Suppressor macrophage (primary cell): ENCODE results near the gene NXPE3.
A peak's percentile ranks its signal among the peaks of the same experiment; 100 is the strongest.

Experiments used
- DNase-seq, 4 experiments: peaks; one replicate each; pipeline ENCODE4 v3.0.0-alpha.2; 2020 to 2022

Gene NXPE3

GRCh38 chr3:101829437-101829830 is 50.4 kb downstream of the NXPE3 start:
- no peak for DNase-seq

- peak in 3 of 4 experiments; percentile 16 to 45 (median 32) for DNase-seq
These were observed 50.9 kb downstream of the NXPE3 start for GRCh38 chr3:101829874-101830273.

GRCh38 chr3:101833446-101833974 is 54.5 kb downstream of the NXPE3 start:
- no peak for DNase-seq

- no peak for DNase-seq
These were observed 56.7 kb downstream of the NXPE3 start for GRCh38 chr3:101835676-101836075.

GRCh38 chr3:101836160-101836559 is 57.1 kb downstream of the NXPE3 start:
- DNase-seq, result no peak

GRCh38 chr3:101836652-101837598 is 57.9 kb downstream of the NXPE3 start:
- peak; percentile 59 to 89 (median 80) for DNase-seq

GRCh38 chr3:101838691-101839090 is 59.7 kb downstream of the NXPE3 start:
- DNase-seq, result no peak

GRCh38 chr3:101840066-101840465 is 61.1 kb downstream of the NXPE3 start:
- no peak for DNase-seq

- no peak for DNase-seq
These were observed 63.4 kb downstream of the NXPE3 start for GRCh38 chr3:101842245-101842934.

- DNase-seq, result no peak
These were observed 63.9 kb downstream of the NXPE3 start for GRCh38 chr3:101842935-101843330.

- no peak for DNase-seq
These were observed 66.4 kb downstream of the NXPE3 start for GRCh38 chr3:101845425-101845824.

GRCh38 chr3:101846709-101847108 is 67.7 kb downstream of the NXPE3 start:
- no peak for DNase-seq

- peak; percentile 21 to 75 (median 60) for DNase-seq
These were observed 68.3 kb downstream of the NXPE3 start for GRCh38 chr3:101847328-101847727.

- no peak for DNase-seq
These were observed 69.3 kb downstream of the NXPE3 start for GRCh38 chr3:101848326-101848725.

GRCh38 chr3:101848754-101849713 is 70.0 kb downstream of the NXPE3 start, which contains the start of gene NFKBIZ:
TSS of gene NFKBIZ (plus strand) at chr3:101849514. CDS start at chr3:101849629, 115 bp downstream.
- peak; percentile 95 to 98 (median 97) for DNase-seq

- DNase-seq, result peak in 3 of 4 experiments; percentile 42 to 77 (median 63)
These were observed 70.8 kb downstream of the NXPE3 start for GRCh38 chr3:101849714-101850245.

- DNase-seq, result peak; percentile 40 to 58 (median 49)
These were observed 71.4 kb downstream of the NXPE3 start for GRCh38 chr3:101850246-101851051.

- DNase-seq, result peak in 1 of 4 experiments; percentile 31
These were observed 72.2 kb downstream of the NXPE3 start for GRCh38 chr3:101851072-101851770.

GRCh38 chr3:101851850-101852714 is 73.1 kb downstream of the NXPE3 start:
- DNase-seq, result no peak
